ENCODE data around the gene PIK3C2B.

- TF ChIP-seq CTCF (IDR thresholded peaks at IDR 0.05) = no peak
- no peak for TF ChIP-seq TCF7L2 (IDR thresholded peaks at IDR 0.05; ENCODE audit: low read depth, low read length)
- no peak for TF ChIP-seq POLR2AphosphoS5 (IDR thresholded peaks at IDR 0.05; ENCODE audit: low read depth, low read length)
- TF ChIP-seq REST (IDR thresholded peaks at IDR 0.05; ENCODE audit: insufficient read depth in 1 of 2, low read depth in 2 of 2, low read length in 1 of 2) = no peak
Observed at GRCh38 chr1:204448344-204448964, 46.2 kb downstream of the PIK3C2B start.
